SK-N-DZ (cell line): ENCODE results near the gene GOLGA2.
"Not testable (repeated sequence)": the region's sequence is repeated elsewhere in the genome, so short reads cannot be mapped to it uniquely, and the experiment has no call there.

Experiments
- DNase-seq: peaks from one replicate; pipeline ENCODE4 v3.0.0-alpha.2; 2015; ENCODE audit warnings: low spot score

The GOLGA2 gene

DNA sequence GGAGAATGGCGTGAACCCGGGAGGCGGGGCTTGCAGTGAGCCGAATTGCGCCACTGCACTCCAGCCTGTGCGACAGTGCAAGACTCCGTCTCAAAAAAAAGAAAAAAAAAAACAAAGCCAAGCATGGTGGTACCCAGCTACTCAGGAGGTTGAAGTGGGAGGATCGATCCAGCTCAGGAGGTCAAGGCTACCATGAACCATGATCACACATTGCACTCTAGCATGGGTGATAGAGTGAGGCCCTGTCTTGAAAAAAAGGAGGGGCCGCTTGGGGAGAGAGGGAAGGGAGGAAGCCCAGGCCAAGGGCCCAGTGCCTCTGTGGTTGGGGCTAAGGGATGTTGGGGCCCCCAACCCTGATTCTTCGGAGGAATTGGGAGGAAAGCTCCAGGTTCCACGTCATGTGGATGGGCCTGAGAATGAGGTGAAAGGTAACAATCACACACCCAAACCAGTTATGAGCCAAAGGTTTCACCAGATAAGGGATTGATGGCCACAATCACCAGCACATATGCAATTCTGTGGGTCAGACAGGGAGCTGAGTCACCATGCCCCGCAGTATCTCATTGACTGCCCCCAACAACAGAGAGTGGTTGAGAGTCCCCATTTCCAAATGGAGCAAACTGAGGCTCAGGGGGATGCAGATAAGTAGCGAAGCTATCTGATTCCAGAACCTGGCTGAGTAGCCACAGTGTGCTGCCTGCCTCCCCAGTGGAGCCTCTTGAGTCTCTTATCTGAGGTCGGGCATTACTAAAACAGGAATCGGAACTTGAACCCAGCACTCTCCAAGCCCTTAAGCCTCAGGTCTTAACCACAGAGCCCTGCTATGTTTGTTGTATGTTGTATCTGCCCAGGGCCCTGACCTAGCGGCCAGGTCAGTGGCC is 20.8 kb upstream of the GOLGA2 start:
- DNase-seq = no peak

GRCh38 chr9:128294142-128294541 is 18.3 kb upstream of the GOLGA2 start:
- no peak for DNase-seq

- peak; percentile 32 for DNase-seq
Measured at GRCh38 chr9:128293091-128293490, 17.3 kb upstream of the GOLGA2 start.

GRCh38 chr9:128292009-128292408 is 16.2 kb upstream of the GOLGA2 start:
- DNase-seq = no peak

DNA sequence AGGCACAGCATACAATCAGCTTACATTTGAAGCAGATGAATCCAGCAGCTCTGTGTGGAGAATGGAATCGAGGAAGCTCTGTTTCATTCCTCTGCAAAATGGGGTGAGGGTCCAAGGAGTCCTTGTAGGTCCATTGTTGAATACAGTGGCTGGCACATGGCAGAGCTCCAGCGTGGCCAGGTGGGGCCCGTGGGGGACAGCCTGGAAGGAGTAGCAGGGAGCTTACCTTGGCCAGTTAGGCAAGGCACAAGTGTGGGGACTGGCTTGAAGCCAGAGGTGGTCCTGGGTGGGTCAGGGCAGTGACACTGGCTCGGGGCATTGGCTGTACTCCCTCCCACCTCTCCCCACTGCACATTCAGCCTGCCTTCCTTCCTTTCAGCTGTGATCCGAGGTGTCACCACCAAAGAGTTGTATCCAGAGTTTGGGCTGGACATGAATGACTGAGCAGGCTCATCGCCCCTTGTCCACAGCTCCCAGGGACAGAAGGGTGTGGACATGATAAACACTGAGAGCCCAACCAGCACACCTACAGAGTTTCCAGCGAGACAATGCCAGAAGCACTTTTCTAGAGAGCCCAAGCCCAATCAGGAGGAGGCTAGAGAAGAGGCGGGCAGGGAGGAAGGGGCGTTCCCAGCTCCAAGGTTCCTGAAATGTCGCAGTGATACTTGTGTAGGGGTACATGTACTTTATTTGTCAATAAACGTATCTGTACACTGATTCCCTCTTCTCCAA is 12.6 kb upstream of the GOLGA2 start:
- no peak for DNase-seq

DNA sequence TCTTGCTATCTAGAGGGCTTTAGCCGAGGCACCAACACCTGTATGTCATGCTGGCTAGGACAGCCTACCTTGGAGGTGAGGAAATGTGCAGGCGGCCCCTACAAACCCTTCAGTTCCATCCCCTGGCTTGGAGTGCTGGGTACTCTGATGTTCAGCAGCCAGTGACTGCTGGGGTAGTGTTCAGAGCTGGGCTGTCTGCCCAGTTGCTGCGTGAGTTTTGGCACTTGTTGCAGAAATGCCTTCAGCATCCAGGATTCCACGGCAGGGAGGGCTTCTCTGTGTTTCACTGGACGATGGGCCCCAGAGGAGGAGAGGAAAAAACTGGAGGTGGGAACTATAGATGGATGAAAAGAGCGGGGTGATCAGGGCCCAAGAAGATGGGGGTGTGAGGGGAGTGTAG is 10.6 kb upstream of the GOLGA2 start:
- DNase-seq = no peak

DNA sequence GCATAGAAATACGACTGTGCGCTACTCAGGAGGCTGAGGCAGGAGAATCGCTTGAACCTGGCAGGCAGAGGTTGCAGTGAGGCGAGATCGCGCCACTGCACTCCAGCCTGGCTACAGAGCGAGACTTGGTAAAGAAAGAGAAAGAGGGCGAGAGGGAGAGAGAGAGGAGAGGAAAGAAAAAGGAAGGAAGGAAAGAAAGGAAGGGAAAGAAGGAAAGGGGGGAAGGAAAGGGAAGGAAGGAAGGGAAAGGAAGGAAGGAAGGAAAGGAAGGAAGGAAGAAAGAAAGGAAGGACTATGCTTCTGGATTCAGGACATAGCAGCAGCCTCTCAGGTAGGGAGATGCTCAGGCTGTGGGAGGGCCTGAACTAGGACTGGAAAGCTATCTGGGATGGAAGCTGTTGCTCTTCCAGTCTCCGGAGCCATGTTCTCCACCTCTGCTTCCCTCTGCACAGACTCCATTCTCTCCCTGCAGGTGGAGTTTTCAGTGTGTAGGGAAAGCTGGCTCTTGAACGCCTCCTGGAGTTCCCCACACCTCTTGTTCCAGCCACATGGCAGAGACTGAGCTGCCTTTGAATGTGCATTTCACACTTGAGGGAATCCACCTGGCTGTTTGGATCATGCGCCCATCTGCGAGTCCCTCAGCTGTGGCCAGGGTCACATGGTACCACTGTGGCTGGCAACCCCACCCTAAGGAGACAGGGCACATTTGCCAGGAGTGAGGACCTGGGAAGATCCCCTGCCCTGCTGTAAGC is 9.4 kb upstream of the GOLGA2 start:
- DNase-seq = no peak

DNA sequence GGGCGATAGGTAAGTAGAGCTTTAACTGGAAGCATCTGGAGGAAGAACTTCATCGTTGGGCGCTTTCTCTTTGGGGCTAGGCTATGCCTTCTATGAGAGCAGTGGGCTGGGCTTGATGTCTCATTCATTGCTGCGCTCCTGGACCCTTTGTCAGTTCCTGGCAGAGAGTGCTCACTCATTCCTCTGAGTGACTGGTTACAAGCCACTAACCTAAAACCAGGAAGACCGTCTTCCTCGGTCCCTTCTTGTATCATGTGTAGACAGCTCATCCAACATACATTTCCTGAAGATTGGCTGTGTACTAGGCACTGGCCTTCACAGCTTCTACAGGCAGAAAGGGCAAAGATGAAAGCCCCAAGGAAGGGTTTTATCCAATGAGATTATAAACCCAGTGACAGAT is 6.7 kb upstream of the GOLGA2 start:
- no peak for DNase-seq

DNA sequence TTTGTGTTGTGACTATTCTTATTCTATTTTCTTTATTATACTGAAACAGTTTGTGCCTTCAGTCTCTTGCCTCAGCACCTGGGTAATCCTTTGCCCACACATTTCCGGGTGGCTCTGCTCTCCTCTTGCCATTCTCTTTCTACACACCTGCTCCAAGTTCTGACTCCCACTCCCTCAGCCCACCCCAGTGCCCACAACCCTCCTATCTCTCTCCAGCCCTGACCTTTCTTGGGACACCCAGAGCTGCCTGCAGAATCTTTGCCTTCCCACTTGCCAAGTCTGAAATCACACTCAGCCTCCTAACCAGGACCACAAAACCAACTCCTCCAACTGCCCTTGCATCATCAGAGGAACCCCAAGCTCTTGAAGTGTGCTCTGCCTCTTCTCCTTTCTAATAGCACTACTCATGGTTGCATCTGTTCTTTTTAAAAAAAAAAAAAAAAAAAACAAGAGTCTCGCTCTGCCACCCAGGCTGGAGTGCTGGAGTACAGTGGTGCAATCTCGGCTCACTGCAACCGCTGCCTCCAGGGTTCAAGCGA is 4.3 kb upstream of the GOLGA2 start:
- DNase-seq = no peak

DNA sequence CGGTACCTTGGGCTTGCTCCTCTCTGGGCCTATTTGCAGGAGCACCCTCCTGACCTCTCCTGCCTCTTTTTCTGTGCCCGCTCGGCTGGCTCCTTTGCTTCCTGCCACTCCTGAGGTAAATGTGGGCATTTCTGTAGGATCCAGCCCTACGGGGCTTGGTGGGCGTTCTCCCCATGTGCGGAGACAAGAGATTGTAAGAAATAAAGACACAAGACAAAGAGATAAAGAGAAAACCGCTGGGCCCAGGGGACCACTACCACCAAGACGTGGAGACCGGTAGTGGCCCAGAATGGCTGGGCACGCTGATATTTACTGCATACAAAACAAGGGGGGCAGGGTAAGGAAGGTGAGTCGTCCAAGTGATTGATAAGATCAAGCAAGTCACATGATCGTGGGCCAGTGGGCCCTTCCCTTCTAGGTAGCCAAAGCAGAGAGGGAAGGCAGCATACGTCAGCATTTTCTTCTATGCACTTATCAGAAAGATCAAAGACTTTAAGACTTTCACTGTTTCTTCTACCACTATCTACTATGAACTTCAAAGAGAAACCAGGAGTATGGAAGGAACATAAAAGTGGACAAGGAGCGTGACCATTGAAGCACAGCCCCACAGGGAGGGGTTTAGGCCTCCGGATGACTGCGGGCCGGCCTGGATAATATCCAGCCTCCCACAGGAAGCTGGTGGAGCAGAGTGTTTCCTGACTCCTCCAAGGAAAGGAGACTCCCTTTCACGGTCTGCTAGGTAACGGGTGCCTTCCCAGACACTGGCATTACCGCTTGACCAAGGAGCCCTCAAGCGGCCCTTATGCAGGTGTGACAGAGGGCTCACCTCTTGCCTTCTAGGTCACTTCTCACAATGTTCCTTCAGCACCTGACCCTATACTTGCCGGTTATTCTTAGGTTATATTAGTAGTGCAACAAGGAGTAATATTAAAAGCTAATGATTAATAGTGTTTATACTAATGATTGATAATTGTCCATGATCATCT is 3.6 kb upstream of the GOLGA2 start:
- not testable (repeated sequence) for DNase-seq

GRCh38 chr9:128276574-128277270 is 915 bp upstream of the GOLGA2 start:
- peak; percentile 29 for DNase-seq

- DNase-seq = peak; percentile 99
Measured at GRCh38 chr9:128276008-128276573, 284 bp upstream of the GOLGA2 start, which contains the start of gene SWI5. TSS of gene SWI5 (plus strand) at chr9:128276276.

GRCh38 chr9:128274245-128274644 is 1.6 kb downstream of the GOLGA2 start:
- DNase-seq = no peak

DNA sequence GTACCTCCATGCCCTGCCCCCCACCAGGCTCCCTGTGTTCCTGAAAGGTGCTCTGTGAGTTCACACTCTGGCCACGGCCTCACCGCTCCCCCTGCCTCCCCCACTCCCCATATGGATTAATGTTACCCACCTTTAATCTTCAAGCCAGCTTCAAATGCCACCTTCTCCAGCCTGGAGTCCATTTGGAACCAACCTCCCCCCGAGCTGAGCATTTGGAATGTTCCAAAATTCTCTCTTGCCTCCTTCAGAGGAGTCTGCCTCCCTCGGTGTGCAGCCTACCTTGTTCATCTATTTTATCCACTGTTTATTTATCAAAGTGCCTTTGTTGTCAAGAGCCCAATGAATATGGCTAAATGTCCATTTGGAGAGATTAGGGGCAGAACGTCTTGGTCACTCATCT is 4.3 kb downstream of the GOLGA2 start:
- no peak for DNase-seq

DNA sequence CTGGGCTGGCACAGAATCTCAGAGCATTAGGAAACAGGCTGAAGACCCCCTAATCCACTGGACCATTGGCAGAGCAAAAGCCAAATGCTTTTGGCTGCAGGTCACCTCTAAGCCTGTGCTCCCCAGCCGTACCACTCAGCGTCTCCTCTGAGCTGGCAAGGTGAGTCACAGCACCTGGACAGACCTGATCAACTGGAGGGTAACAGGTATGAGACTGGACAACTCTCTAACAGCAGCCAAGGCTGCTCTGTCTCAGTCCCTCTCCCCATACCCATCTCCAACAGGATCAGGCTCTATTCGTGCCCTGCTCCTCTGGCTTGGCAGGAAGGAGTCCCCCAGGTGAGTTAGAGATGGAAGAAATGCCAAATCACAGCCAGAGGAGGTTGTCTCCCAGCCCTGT is 4.7 kb downstream of the GOLGA2 start:
- no peak for DNase-seq

GRCh38 chr9:128266868-128267590 is 8.8 kb downstream of the GOLGA2 start:
- DNase-seq = no peak

- DNase-seq = no peak
Measured at GRCh38 chr9:128265348-128265847, 10.4 kb downstream of the GOLGA2 start.

DNA sequence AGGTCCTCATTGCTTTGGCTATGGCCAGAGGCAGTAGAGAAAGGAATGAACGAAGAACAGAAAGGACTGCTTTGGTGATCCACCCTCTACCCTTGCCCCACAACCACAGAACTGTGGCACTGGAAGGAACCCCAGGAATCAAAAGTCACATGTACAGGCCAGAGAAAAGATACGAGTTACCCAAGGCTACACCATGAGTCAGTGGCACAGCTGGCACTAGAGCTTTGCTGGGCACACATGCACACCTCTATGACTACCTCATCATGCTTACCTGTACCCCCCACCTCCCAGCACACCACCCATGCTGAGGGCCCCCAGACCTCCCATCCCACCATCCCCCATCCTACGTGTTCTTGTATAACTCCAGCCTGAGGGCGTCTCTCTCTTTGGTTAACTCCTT is 13.1 kb downstream of the GOLGA2 start:
- DNase-seq = no peak

DNA sequence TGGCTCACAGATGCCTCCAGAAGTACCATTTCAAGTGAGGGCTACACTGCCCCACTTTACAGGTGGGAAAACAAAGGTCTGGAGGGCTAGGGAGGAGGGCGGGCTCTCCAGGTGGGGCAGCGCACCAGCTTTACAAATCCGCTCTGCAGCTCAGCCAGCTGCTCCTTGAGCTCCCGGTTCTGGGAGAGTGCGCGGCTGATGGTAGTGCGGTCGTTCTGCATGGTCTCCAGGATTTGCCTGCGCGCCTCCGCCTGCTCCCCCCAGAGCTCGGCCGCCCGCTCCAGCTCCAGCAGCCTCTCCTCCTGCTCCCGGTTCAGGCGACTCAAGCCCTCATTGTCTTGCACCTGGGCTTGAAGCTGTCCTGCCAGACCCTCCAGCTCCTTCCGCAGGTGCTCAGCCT is 15.5 kb downstream of the GOLGA2 start:
- DNase-seq = no peak
